GM21717 (cell line): ENCODE data around the gene MGAT4A.

Experiments
- ATAC-seq: cut with Tn5 transposase; IDR thresholded peaks from one replicate; pipeline ENCODE4 v1.9.1; 2021; ENCODE audit warnings: mild to moderate bottlenecking, moderate library complexity; ENCODE audit not compliant: unreplicated experiment

The MGAT4A gene

DNA sequence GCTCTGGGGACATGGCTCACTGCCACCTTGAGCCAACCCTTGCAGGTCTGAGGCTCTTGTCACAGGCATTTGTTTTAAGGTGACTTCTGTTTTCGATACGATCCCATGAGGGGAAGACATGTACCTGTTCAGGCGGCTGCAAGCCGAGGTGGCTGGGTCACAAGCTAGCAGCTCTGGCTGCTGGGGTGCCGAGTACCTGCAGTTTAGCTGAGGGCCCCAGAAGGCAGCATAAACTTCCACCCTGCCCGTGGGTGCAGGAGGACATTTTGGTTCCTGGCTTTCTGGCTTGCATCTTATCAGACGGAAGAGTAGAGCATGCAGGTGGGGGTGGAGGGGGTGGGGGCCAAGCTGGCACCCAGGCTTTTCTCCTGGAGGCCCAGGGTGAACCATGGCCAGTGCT, 151.0 kb downstream of the MGAT4A start:
- ATAC-seq, result no peak

DNA sequence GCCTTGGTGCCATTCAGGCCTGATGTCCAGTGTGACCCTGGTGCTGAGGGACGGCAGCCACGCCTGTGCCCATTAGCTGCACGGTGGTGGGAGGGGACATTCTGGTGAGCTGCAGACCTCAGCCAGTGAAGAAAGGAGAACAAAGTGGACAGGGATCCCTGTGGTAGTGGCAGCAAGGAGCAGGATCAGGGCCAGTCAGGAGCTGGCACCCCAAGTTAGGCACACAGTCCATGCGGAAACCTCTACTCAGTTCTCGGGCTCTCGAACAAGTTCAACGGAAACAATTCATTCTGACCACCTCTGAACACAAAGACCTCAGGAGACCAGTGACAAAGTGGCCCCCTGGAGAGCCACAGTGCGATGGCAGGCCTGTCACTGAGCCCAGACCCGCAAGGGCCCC, 152.7 kb downstream of the MGAT4A start:
- ATAC-seq, result no peak

DNA sequence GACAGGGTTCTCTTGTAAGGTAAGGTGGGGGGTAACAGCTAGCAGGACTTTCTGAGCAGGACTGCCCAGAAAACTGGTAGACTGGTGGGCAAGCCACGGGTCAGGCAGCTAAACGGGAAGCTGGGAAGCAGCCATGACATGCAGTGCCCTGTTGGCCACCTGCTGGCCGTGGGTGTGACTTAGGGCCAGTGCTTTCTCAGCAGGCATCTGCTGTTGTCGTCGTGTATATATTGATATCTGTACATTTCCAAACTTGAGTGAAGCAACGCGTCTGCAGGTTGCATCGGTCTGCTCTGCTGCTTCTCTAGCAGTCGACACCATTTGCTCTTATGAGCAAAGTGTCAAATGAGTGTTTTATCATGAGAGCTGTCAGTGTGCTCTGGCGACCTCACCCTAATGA, 153.6 kb downstream of the MGAT4A start:
- ATAC-seq, result no peak

DNA sequence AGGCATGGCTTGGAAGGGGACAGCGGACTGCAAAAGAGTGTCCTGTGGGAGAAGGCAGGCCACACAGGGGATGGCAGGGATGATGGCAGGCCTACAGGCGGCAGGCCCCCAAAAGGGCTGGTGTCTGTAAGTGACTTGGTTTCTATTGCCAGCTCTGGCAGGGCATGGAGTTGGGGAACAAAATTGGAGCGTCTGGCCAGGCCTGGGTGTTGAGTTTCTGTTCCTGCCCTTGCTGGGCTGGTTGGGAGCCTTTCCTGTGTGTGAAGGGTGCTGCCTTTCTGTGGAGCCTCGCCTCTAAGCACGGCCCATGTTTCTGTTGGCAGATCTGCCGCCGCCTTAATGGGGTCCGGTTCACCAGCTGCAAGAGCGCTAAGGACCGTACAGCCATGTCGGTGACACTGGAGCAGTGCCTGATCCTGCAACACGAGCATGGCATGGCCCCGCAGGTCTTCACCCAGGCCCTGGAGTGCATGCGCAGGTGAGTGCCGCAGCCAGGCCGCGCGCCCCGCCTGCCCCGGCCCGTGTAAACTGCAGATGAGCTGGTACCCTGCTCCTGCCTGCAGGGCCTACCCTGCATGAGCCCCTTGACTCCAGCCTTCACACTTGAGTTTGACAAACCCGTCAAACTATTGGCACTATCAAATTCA, 154.1 kb downstream of the MGAT4A start:
- ATAC-seq, result no peak

DNA sequence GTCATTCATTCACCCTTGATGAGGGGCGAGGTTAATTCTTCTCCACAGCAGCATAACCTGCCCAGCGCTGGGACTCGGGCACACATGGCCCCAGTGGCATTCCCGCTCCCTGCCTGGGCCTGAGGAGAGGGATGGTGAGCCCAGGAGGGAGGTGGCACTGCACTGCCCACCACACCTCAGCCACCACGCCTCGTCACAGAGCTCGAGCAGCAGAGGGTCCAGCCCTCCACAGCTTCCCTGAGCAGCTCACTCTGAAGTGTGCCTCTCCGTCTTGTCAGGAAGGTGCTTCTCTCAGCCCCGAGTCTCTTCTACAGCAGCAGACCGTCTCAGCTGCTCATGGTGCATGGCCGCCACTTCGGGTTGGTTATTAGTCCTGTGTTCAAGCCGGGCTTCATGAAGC, 157.5 kb downstream of the MGAT4A start:
- ATAC-seq, result no peak

DNA sequence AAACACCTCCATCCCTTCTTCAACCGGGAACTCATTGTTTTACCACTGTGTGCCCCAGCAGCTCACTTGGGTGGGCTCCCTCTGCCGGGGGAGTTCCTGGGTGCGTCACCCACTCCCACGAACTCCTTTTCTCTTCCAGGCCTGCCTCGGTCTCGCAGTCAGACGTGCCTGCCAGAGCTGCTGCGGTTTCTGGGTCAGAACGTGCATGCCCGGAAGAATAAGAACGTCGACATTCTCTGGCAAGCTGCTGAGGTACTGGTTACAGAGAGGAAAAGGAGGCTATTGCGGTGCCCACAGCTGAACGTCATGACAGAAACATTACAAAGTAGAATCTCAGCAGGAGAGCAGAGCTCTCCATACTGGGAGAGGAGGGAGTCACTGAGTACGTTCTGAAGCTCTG, 158.3 kb downstream of the MGAT4A start:
- ATAC-seq, result no peak

DNA sequence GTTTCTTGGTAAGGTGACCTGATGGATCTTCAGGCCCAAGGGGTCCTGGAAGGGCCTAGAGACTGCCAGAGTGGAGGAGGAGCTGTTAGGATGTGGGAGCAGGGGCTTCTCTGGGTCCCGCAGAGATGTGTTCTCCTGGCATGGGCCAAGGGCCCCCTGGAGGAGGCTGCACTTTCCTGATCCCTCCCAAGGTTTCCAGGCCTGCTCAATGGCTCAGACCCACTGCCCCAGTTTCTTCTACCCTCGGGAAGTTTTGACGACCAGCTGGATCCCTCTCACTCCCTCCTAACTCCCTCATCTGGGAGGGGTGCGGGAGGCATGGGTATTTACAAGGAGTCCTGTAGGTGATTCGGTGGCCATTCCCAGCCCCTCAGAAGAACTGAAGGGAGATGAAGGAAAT, 158.7 kb downstream of the MGAT4A start:
- no peak for ATAC-seq

DNA sequence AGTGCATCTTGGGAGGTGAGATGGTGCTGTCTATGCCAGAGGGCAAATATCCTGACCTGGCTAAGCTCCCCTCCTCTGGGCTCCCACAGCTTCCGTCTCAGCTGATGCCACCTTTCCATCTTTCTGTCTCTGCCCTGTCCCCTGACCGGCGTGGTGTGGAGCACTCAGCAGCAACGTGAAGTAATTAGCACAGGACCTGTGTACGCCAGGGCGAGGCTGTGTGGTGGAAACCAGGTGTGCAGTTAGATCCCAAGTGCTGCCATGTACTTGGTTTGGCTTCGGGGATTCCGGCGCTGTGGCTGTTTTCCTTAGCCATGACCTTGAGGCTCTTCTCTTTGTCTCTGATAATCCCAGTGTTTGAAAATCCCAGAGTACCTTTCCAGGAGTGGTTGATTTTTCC, 159.1 kb downstream of the MGAT4A start:
- no peak for ATAC-seq

DNA sequence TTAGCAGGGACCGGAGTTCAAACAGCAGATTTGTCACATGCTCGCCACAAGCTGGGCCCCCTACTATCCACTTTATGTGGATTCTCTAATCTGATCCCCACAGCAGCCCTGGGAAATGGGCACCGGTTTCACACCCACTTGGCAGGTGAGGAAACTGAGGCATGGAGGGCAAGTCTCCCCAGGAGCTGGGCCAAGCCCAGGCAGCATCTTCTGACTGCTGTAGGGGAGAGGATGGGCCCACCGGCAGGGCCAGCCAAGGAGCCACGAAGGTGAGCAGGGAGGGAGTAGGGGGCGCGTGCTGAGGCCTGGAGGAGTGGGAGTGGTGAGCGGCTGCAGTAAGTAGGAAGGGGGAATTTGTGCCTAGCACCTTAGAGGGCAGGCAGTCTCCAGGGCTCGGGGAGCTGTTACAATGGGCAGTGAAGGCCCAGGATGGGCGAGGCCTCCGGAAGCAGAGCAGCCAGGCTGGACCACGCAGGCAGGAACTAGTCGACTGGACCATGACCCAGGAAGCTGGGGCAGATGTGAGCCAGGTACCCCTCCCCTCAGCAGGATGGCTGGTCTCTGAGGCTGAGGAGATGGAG, 159.7 kb downstream of the MGAT4A start:
- no peak for ATAC-seq

DNA sequence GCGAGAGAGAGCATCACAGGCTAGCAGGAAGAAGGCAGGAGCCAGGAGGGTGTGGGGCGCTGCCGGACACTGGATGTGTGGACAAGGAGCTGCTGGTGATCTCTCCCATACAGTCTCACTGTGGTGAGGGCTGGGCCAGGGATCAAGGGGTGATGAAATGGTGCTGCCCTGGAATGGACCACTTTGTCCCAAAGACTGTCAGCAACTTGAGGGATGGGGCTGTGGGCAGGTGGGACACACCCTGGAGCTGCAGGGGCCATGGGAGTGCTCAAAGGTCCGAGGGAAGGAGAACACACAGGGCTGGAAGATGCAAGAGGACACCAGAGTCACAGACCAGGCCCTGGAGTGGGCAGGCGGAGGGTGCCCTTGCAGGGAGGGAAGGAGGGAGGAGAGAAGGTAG, 160.6 kb downstream of the MGAT4A start:
- no peak for ATAC-seq

DNA sequence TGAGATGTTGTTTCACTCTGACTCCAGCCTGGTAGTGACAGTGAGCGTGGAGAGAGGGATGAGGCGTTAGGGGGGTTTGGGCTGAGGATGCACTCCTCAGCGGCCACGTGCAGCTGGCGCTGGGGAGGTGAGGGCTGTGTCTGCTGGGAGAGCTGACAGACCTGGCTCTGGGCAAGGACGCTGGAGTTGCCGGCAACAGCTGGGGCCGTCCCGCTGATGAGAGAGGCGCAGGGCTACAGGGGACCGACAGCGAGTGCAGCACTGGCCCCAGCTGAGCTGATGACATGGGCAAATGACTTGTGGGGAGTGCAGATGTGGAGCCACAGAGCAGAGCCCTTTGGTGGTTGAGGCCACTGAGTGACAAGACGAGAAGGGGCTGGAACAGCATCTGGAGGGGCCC, 161.0 kb downstream of the MGAT4A start:
- no peak for ATAC-seq

DNA sequence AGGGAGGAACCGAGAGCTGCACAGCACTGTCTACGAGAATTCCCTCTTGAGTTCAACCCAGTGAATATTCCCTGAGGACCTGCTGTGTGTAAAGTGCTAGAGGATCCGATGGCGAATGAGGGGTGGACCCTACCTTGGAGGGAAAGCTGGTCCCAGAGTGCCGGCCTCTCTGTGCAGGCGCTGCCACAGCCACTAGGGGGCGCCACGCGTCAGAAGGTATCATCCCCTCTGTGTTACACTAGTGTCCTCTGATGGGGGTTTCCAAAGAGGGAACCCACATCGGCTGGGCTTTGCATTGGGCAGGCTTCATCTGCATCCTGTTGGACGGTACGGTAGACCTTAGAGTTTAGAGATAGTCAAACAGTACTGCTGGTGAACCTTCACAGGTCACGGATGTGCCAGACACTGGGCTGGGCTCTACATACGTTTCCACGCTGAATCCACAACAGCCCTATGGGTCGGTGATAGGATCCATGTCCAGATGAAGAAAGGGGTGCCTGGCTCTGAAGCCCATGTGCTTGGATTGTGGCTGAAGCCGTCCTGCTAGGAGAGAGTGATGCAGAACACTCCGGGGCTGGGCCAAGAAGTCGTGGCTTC, 161.6 kb downstream of the MGAT4A start:
- ATAC-seq, result no peak
